ENCODE results near the gene RPL23.

DNA sequence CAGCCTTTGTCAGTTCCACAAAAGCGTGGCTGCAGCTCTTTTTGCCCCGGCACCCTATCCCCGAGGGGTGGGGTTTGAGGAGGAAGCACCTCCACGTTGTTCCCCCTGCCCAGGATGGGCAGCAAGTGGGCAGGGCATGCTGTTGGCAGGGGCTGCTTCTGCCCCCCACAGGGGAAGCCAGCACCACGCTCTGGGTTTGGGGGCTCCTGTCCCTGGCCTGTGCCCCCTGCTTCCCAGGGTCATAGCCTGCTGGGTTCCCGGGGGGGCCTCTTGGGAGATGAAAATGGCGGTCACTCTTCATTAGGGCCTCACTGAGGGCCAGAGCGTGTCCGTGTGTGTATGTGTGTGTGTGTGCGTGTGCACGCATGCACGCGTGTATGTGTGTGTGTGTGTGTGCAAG, 39.1 kb upstream of the RPL23 start:
- TF ChIP-seq, protein P1, sequence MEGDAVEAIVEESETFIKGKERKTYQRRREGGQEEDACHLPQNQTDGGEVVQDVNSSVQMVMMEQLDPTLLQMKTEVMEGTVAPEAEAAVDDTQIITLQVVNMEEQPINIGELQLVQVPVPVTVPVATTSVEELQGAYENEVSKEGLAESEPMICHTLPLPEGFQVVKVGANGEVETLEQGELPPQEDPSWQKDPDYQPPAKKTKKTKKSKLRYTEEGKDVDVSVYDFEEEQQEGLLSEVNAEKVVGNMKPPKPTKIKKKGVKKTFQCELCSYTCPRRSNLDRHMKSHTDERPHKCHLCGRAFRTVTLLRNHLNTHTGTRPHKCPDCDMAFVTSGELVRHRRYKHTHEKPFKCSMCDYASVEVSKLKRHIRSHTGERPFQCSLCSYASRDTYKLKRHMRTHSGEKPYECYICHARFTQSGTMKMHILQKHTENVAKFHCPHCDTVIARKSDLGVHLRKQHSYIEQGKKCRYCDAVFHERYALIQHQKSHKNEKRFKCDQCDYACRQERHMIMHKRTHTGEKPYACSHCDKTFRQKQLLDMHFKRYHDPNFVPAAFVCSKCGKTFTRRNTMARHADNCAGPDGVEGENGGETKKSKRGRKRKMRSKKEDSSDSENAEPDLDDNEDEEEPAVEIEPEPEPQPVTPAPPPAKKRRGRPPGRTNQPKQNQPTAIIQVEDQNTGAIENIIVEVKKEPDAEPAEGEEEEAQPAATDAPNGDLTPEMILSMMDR (conservative IDR thresholded peaks at IDR 0.05; ENCODE audit: low read depth, low read length), result no peak
- TF ChIP-seq EZH2 (IDR thresholded peaks at IDR 0.05; ENCODE audit: borderline replicate concordance, low read depth, low read length, poor library complexity, severe bottlenecking), result no peak

All from A673 (cell line).